ES-I3 (cell line): ENCODE results near the gene PCBD1.

Source experiments
- H3K36me3 ChIP-seq: 2 replicates; pipeline ENCODE4 v1.6.1; 2013; ENCODE audit warnings: mild to moderate bottlenecking, low read length, control low read depth, moderate library complexity; ENCODE audit not compliant: insufficient read depth
- H3K4me1 ChIP-seq: 2 replicates; pipeline ENCODE4 v1.6.1; 2013; ENCODE audit warnings: mild to moderate bottlenecking, control low read depth, low read length; ENCODE audit not compliant: insufficient read depth
- H3K9ac ChIP-seq: 2 replicates; pipeline ENCODE4 v1.6.1; 2013; ENCODE audit warnings: low read depth, mild to moderate bottlenecking, low read length, moderate library complexity
- H3K9me3 ChIP-seq: 2 replicates; pipeline ENCODE4 v1.6.1; 2013; ENCODE audit warnings: mild to moderate bottlenecking, low read length, moderate library complexity; ENCODE audit not compliant: control insufficient read depth, insufficient read depth

PCBD1 gene

GRCh38 chr10:70901276-70901878 is 13.0 kb upstream of the PCBD1 start:
- no peak overlapping the region for H3K9ac ChIP-seq
- H3K4me1 ChIP-seq, result no peaks in the 10 kb centered on the region
- no peaks in the 10 kb centered on the region for H3K9me3 ChIP-seq
- no peaks in the 10 kb centered on the region for H3K36me3 ChIP-seq

GRCh38 chr10:70899096-70899495 is 10.7 kb upstream of the PCBD1 start:
- Histone ChIP-seq H3K9me3 (no peaks in the 10 kb centered on the region), H3K36me3 (no peaks in the 10 kb centered on the region), H3K9ac (no peak overlapping the region), H3K4me1 (no peaks in the 10 kb centered on the region)

- no peaks in the 10 kb centered on the region for H3K36me3 ChIP-seq
- no peaks in the 10 kb centered on the region for H3K9me3 ChIP-seq
- H3K4me1 ChIP-seq, result no peaks in the 10 kb centered on the region
- no peak overlapping the region for H3K9ac ChIP-seq
Observed at GRCh38 chr10:70898687-70899086, 10.3 kb upstream of the PCBD1 start.

GRCh38 chr10:70896551-70896950 is 8.2 kb upstream of the PCBD1 start:
- H3K4me1 ChIP-seq, result peaks cover 12% of the 10 kb centered on the region
- H3K36me3 ChIP-seq, result no peaks in the 10 kb centered on the region

GRCh38 chr10:70894416-70894815 is 6.1 kb upstream of the PCBD1 start:
- H3K4me1 ChIP-seq, result peaks cover 23% of the 10 kb centered on the region
- H3K9ac ChIP-seq, result no peak overlapping the region
- no peaks in the 10 kb centered on the region for H3K36me3 ChIP-seq
- no peaks in the 10 kb centered on the region for H3K9me3 ChIP-seq

More at GRCh38 chr10:70896551-70896950, 8.2 kb upstream of the PCBD1 start:
- Histone ChIP-seq H3K9me3 (no peaks in the 10 kb centered on the region), H3K9ac (no peak overlapping the region)

- Histone ChIP-seq H3K4me1 (peaks cover 23% of the 10 kb centered on the region), H3K36me3 (no peaks in the 10 kb centered on the region), H3K9me3 (no peaks in the 10 kb centered on the region), H3K9ac (no peak overlapping the region)
Observed at GRCh38 chr10:70893227-70894006, 5.1 kb upstream of the PCBD1 start.

- no peaks in the 10 kb centered on the region for H3K9me3 ChIP-seq
- no peak overlapping the region for H3K9ac ChIP-seq
- H3K4me1 ChIP-seq, result peaks cover 23% of the 10 kb centered on the region
- no peaks in the 10 kb centered on the region for H3K36me3 ChIP-seq
Observed at GRCh38 chr10:70892631-70893030, 4.3 kb upstream of the PCBD1 start.

GRCh38 chr10:70891627-70892026 is 3.3 kb upstream of the PCBD1 start:
- Histone ChIP-seq H3K4me1 (peaks cover 28% of the 10 kb centered on the region), H3K9ac (no peak overlapping the region), H3K36me3 (no peaks in the 10 kb centered on the region), H3K9me3 (no peaks in the 10 kb centered on the region)

- peaks cover 28% of the 10 kb centered on the region for H3K4me1 ChIP-seq
- no peaks in the 10 kb centered on the region for H3K36me3 ChIP-seq
- no peak overlapping the region for H3K9ac ChIP-seq
- H3K9me3 ChIP-seq, result no peaks in the 10 kb centered on the region
Observed at GRCh38 chr10:70890917-70891431, 2.6 kb upstream of the PCBD1 start.

GRCh38 chr10:70889291-70889690 is 926 bp upstream of the PCBD1 start:
- no peaks in the 10 kb centered on the region for H3K36me3 ChIP-seq
- H3K9ac ChIP-seq, result no peak overlapping the region
- H3K4me1 ChIP-seq, result peaks cover 28% of the 10 kb centered on the region
- H3K9me3 ChIP-seq, result no peaks in the 10 kb centered on the region

- Histone ChIP-seq H3K9me3 (no peaks in the 10 kb centered on the region), H3K4me1 (peaks cover 18% of the 10 kb centered on the region), H3K36me3 (no peaks in the 10 kb centered on the region), H3K9ac (peak overlapping the region; percentile 66; the same call in 1 of the 2 replicates)
Observed at GRCh38 chr10:70886921-70887665, 1.3 kb downstream of the PCBD1 start.

GRCh38 chr10:70885931-70886903 is 2.1 kb downstream of the PCBD1 start:
- Histone ChIP-seq H3K4me1 (peaks cover 13% of the 10 kb centered on the region), H3K36me3 (no peaks in the 10 kb centered on the region), H3K9ac (no peak overlapping the region), H3K9me3 (no peaks in the 10 kb centered on the region)

- no peaks in the 10 kb centered on the region for H3K9me3 ChIP-seq
- H3K36me3 ChIP-seq, result no peaks in the 10 kb centered on the region
- H3K4me1 ChIP-seq, result peaks cover 5% of the 10 kb centered on the region
- no peak overlapping the region for H3K9ac ChIP-seq
Observed at GRCh38 chr10:70885481-70885880, 2.9 kb downstream of the PCBD1 start.

- H3K4me1 ChIP-seq, result peaks cover 4% of the 10 kb centered on the region
- H3K9ac ChIP-seq, result no peak overlapping the region
- no peaks in the 10 kb centered on the region for H3K9me3 ChIP-seq
- H3K36me3 ChIP-seq, result no peaks in the 10 kb centered on the region
Observed at GRCh38 chr10:70884741-70885140, 3.6 kb downstream of the PCBD1 start.
